KOPT-K1 (cell line): Measurements from ENCODE around the gene C2orf68.
"Not testable (repeated sequence)": the region's sequence is repeated elsewhere in the genome, so short reads cannot be mapped to it uniquely, and the experiment has no call there.

Source experiments
- H3K27ac ChIP-seq: fragments of 200-600 bp; sonication (generic); 2 replicates; pipeline ENCODE4 v1.5.1; 2016; ENCODE audit warnings: antibody characterized with exemption, mild to moderate bottlenecking, low read depth, low read length; ENCODE audit not compliant: poor library complexity, severe bottlenecking
- H3K36me3 ChIP-seq: fragments of 200-600 bp; sonication (generic); 2 replicates; pipeline ENCODE4 v1.5.1; 2017; ENCODE audit warnings: antibody characterized with exemption, mild to moderate bottlenecking, low read length, moderate library complexity; ENCODE audit not compliant: insufficient read depth
- H3K9me3 ChIP-seq: fragments of 200-600 bp; sonication (generic); 2 replicates; pipeline ENCODE4 v1.5.1; 2017; ENCODE audit warnings: antibody characterized with exemption, low read length, mild to moderate bottlenecking; ENCODE audit not compliant: insufficient read depth, poor library complexity, severe bottlenecking

Gene C2orf68

DNA sequence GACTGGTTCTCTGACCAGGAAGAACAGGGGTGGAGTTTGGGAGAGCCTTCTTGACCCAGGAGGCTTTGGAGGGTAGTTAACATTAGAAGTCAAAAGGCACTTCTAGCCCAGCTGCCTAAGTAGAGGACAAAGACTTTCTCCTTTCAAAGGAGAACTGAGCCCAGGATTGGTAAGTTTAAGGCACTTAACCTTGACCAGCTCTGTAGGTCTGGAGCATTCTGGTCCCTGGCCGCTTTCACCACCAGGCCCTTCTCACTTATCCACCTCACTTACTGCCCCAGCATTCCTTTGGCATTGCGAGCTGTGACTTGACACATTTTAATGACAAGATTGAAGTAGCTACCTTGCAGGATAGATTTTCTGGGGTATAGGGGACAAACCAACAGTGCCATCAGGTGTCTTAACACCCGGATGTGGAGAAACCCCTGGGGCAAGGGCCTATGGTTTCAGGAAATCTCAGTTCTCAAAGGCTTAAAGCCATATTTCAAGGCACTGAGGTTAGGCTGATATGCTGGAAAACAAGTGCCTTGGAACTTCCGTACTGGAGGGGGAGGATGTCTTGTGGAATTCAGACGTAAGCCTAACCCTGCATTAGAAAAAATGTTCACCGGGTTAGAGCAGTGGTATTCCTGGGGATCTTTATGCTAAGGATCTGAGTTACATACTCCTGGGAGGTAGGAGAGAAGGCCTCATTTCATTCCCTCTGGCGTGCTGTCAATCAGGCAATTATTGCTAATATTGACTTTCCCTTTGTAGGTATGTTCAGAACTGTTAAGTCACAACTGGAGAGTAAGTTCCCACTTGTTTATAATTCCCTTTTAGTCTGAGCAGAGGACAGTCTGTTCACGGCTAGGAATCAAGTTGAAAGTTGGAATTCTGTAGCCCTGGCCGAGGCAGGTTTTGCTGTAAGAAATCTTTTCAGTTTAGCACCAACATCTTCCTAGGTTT, 4.3 kb downstream of the C2orf68 start:
- Histone ChIP-seq H3K27ac (no peak overlapping the region), H3K9me3 (no peaks in the 10 kb centered on the region), H3K36me3 (peaks cover 42% of the 10 kb centered on the region)

DNA sequence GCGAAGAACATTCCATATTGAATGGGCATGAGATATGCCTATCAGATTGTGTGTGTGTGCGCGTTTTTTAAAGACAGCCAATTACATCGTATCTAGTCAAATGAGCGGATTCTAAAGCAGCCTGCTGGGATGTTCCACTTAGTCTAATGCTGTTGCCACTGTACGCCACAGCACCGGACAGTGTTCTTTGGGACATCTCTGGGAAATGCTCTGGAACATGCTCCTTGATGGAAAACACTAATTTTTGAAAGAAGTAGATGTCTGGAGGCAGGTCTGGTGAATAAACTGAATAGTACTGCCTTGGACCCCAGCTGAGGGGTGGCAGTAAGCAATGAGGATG, 5.8 kb downstream of the C2orf68 start:
- peaks cover 42% of the 10 kb centered on the region for H3K36me3 ChIP-seq
- H3K9me3 ChIP-seq: no peaks in the 10 kb centered on the region
- no peak overlapping the region for H3K27ac ChIP-seq

DNA sequence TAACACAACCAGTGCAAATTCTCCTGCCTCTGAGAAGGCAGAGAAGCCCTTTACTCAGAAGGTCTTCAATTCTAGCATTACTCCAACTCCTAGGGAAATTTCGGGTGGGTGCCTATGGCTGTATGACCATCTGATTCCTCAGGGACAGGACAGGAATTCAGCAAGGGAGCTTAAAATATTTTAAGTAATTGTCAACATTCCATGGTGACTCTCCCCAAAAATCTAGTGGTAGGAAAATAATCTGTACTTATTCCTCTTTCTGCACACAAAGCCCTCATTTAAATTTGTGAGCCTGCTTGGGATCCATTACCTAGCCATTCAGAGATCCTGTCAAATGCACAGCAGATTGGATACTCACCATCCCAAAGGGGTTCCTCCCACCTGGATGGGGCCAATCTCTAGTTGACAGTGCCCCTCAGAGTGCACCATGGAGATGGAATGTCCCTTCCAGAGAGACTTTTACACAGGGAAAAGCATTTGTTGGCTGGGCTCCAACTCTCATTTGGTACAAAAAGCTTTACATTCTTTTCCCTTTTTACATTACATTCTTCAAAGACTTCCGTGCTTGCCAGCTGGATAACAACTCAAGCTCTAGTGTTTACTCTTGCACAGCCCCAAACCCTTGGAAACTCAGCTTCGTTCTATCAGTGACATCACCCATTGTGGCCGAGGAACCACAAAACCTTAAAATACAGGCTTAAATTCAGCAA, 6.3 kb downstream of the C2orf68 start:
- H3K27ac ChIP-seq: no peak overlapping the region
- no peaks in the 10 kb centered on the region for H3K9me3 ChIP-seq
- H3K36me3 ChIP-seq: peaks cover 42% of the 10 kb centered on the region

GRCh38 chr2:85604568-85605339, 7.1 kb downstream of the C2orf68 start:
- H3K36me3 ChIP-seq: peaks cover 34% of the 10 kb centered on the region
- no peak overlapping the region for H3K27ac ChIP-seq
- H3K9me3 ChIP-seq: no peaks in the 10 kb centered on the region

- H3K9me3 ChIP-seq, H3K27ac ChIP-seq: not testable (repeated sequence)
- peaks cover 35% of the 10 kb centered on the region for H3K36me3 ChIP-seq
Measured at GRCh38 chr2:85604133-85604444, 7.8 kb downstream of the C2orf68 start.

- Histone ChIP-seq H3K27ac (no peak within 1 kb of the TSS), H3K9me3 (no peaks in the 10 kb centered on the region), H3K36me3 (peaks cover 28% of the 10 kb centered on the region)
Measured at GRCh38 chr2:85602476-85603234, 9.2 kb downstream of the C2orf68 start, which contains the start of gene TMEM150A. Gene TMEM150A, minus strand, starts transcription at chr2:85602698. Its CDS starts 750 bp downstream, at chr2:85601948.

- Histone ChIP-seq H3K36me3 (peaks cover 28% of the 10 kb centered on the region), H3K27ac (no peak overlapping the region), H3K9me3 (no peaks in the 10 kb centered on the region)
Measured at GRCh38 chr2:85601771-85602475, 9.9 kb downstream of the C2orf68 start.

GRCh38 chr2:85600951-85601770, 10.7 kb downstream of the C2orf68 start:
- peaks cover 25% of the 10 kb centered on the region for H3K36me3 ChIP-seq
- no peak overlapping the region for H3K27ac ChIP-seq
- H3K9me3 ChIP-seq: no peaks in the 10 kb centered on the region

DNA sequence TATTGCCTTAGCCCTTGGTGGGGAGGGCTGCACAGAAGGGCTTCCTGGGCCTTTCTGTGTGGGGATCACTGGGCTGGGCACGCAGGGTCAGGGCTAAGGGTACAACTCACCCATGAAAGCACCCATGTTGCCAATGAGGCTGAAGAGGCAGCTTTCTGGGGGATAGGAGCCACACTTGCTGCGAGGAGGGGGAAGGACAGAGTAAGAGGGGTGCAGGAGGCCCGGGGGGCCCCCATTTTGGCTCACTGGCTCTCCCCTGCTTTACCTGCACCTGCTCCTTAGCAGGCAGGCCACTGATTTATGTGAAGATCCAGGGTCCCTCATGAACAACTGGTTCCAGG, 11.7 kb downstream of the C2orf68 start:
- Histone ChIP-seq H3K27ac (no peak overlapping the region), H3K36me3 (peaks cover 23% of the 10 kb centered on the region), H3K9me3 (no peaks in the 10 kb centered on the region)

DNA sequence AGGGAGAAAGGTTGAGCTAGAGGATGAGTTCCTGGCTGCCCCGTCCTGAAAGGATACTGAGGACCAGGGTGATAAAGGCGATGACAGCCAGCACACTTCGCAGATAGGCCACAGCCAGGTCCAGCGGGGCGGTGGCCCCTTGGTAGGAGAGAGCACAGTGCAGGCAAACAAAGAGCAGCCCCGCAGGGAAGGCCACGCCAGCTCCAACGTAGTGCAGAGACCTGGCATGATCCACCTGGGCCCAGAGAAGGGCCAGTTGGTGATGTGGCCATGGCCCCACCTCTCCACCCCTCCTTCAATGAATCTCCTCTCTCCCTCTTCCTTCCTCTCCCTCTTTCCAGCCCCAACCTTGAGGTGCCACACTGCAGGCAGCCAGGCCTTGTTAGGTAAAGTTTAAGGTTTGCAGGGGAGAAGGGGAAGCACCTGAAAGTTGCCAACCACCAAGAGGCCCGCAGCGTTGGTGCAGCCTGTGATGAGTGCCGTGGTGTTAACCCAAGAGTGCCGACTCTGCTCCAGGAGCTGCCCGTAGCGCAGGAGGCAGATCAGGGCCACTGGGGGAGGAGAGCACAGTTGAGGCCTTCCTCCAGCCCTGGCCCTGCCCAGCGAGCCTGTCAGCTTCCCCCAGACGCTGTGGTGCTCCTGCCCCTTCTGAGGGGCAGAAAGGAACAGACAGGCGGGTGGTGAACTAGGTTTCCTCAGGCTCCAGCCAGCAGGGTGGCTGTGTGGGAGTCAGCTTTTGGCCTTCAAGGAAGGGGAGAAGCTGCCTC, 12.2 kb downstream of the C2orf68 start:
- H3K27ac ChIP-seq: no peak overlapping the region
- H3K36me3 ChIP-seq: peaks cover 23% of the 10 kb centered on the region
- H3K9me3 ChIP-seq: no peaks in the 10 kb centered on the region

DNA sequence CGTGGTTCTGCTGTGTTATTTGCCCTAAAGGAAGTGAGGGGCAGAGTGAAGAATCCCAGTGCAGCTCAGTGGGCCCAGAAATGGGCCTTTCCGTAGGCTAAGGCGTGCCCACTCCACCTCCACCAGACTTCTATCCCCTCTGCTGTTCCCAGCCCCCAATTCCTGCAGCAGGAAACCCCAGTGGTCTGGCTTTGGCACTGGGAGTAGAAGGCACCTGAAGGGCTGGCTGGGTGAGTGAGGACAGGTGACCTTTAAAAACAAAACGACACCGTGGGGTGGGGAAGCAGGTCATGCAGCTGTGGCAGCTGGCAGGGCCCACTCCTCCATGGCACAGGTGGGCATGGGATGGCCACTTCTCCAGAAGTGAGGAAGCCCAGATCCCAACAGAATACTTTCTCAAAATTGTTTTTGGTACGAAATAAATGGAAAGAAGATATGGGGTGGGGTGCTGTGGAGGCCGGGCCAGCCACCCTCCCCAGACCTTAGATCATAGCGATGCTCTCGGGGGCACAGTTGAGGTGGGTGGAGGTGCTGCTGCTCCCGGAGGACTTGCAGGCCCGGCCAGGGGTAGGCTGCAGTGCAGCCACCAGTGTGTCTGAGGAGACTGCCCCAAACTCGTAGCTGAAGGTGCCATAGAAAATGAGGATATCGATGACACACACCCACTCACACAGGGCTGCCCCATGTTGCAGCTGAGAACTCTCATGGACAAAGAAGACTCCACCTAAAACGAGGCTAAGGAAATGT, 13.1 kb downstream of the C2orf68 start:
- no peak overlapping the region for H3K27ac ChIP-seq
- peaks cover 23% of the 10 kb centered on the region for H3K36me3 ChIP-seq
- H3K9me3 ChIP-seq: no peaks in the 10 kb centered on the region

GRCh38 chr2:85597241-85597640, 14.6 kb downstream of the C2orf68 start:
- H3K36me3 ChIP-seq: peaks cover 23% of the 10 kb centered on the region
- no peak overlapping the region for H3K27ac ChIP-seq
- H3K9me3 ChIP-seq: no peaks in the 10 kb centered on the region
